Brain microvascular endothelial cell (primary cell): ENCODE data around the gene MAP3K12.

Source experiments
- DNase-seq: peaks from one replicate; pipeline ENCODE4 v3.0.0-alpha.2; 2020
- H3K27ac ChIP-seq: fragments of 250-450 bp; sonication (Bioruptor Pico); 2 replicates; pipeline ENCODE4 v1.5.1; 2020; ENCODE audit warnings: mild to moderate bottlenecking, moderate library complexity
- H3K27me3 ChIP-seq: fragments of 250-450 bp; sonication (Bioruptor Pico); replicated peaks from 2 replicates; pipeline ENCODE4 v1.5.1; 2020; ENCODE audit warnings: mild to moderate bottlenecking
- H3K36me3 ChIP-seq: fragments of 250-450 bp; sonication (Bioruptor Pico); replicated peaks from 2 replicates; pipeline ENCODE4 v1.5.1; 2020; ENCODE audit warnings: mild to moderate bottlenecking
- H3K4me3 ChIP-seq: 2 replicates; pipeline ENCODE4 v1.5.1; 2011; ENCODE audit warnings: low read depth, mild to moderate bottlenecking, control low read depth, low read length, moderate library complexity
- CTCF ChIP-seq: IDR thresholded peaks from 2 replicates; pipeline ENCODE4 v1.5.1; 2011; ENCODE audit warnings: low read depth, mild to moderate bottlenecking, moderate library complexity, low read length, control low read depth, inconsistent platforms; ENCODE audit errors: missing control alignments
- in situ Hi-C: cut with HindIII; loops from 2 replicates; pipeline ENCODE4 v1.10.0; 2017; ENCODE audit warnings: low sequenced_read_pairs, low pct_ligation_motif_present

The MAP3K12 gene

GRCh38 chr12:53530061-53530460, 30.8 kb upstream of the MAP3K12 start:
- no peak for DNase-seq
- Histone ChIP-seq H3K4me3 (no peak overlapping the region), H3K27ac (no peak overlapping the region), H3K27me3 (no peaks in the 10 kb centered on the region), H3K36me3 (peaks cover 61% of the 10 kb centered on the region)
- in situ Hi-C loops, result no loop called here
- TF ChIP-seq CTCF, result no peak

- H3K27ac ChIP-seq, result no peak overlapping the region
- no peak for DNase-seq
- no peaks in the 10 kb centered on the region for H3K27me3 ChIP-seq
- TF ChIP-seq CTCF, result no peak
- in situ Hi-C loops, result no loop called here
- no peak overlapping the region for H3K4me3 ChIP-seq
- peaks cover 67% of the 10 kb centered on the region for H3K36me3 ChIP-seq
These were observed 25.2 kb upstream of the MAP3K12 start for GRCh38 chr12:53524476-53524875.

- H3K27me3 ChIP-seq, result no peaks in the 10 kb centered on the region
- TF ChIP-seq CTCF, result no peak
- DNase-seq, result no peak
- H3K4me3 ChIP-seq, result no peak overlapping the region
- H3K36me3 ChIP-seq, result peaks cover 69% of the 10 kb centered on the region
- H3K27ac ChIP-seq, result no peak overlapping the region
- in situ Hi-C loops, result no loop called here
These were observed 23.9 kb upstream of the MAP3K12 start for GRCh38 chr12:53523131-53523530.

- H3K27me3 ChIP-seq, result no peaks in the 10 kb centered on the region
- no peak overlapping the region for H3K4me3 ChIP-seq
- H3K36me3 ChIP-seq, result peaks cover 86% of the 10 kb centered on the region
- no peak for TF ChIP-seq CTCF
- in situ Hi-C loops, result no loop called here
- DNase-seq, result no peak
- H3K27ac ChIP-seq, result no peak overlapping the region
These were observed 19.1 kb upstream of the MAP3K12 start for GRCh38 chr12:53518381-53518780.

GRCh38 chr12:53516758-53517455, 17.6 kb upstream of the MAP3K12 start:
- Histone ChIP-seq H3K4me3 (no peak overlapping the region), H3K27me3 (no peaks in the 10 kb centered on the region), H3K27ac (no peak overlapping the region), H3K36me3 (peaks cover 85% of the 10 kb centered on the region)
- TF ChIP-seq CTCF, result no peak
- DNase-seq, result no peak
- in situ Hi-C loops, result no loop called here

- H3K27ac ChIP-seq, result no peak overlapping the region
- peaks cover 77% of the 10 kb centered on the region for H3K36me3 ChIP-seq
- H3K4me3 ChIP-seq, result no peak overlapping the region
- TF ChIP-seq CTCF, result no peak
- no peaks in the 10 kb centered on the region for H3K27me3 ChIP-seq
- DNase-seq, result no peak
- in situ Hi-C loops, result no loop called here
These were observed 16.0 kb upstream of the MAP3K12 start for GRCh38 chr12:53515291-53515680.
